ENCODE data around the gene IQGAP1. TPM values are rescaled to one million over a fixed set of nuclear protein-coding genes. Genes with fewer than 3 reads are reported as not detected.

IQGAP1 gene
- total and polyA plus RNA-seq, 2 of the 13 experiments (the other 11 are each of a cell fraction or from before 2014, with no cell fraction given) = 29.5 to 37.9 TPM

DNA sequence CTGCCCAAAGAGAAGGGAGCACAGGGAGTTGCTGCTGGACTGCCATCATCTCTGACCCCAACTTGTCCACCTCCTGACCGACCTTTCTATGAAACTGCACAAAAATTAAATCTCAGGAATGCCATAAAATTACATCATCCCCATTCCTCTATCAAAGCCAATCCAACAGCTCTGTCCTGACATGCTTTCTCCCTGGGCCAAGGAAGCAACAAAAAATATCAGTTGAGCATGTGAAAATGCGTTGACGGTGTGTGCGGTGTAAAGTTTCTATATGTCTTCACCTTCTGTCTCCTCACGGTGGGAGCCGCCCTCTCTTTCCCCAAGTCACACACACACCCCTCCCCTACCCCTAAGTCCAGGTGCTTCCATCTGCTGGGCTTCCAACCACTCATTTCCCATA lies 39.6 kb upstream of the IQGAP1 start:
- CTCF ChIA-PET (ENCODE audit: low intra/inter-chr PET ratio, low total read pairs) = no interaction called here
- in situ Hi-C loops (cut with HindIII; ENCODE audit: extremely low pct_ligation_motif_present, low pct_unique_long_range_greater_than_20kb) = no loop called here
- H3K79me2 ChIP-seq (ENCODE audit: insufficient read depth, low read length) = no peaks in the 10 kb centered on the region

More for the DNA sequence above, 39.6 kb upstream of the IQGAP1 start:
- BruUV-seq (replicated peaks) = no TSS peak
- Histone ChIP-seq H3K4me1 (ENCODE audit: insufficient read depth, low read length) (0 out of 2 replicates have a peak, but pooled peaks cover 6% of the 10 kb centered on the region), H3K36me3 (replicated peaks in 1 of 2; ENCODE audit: control insufficient read depth in 1 of 2, insufficient read depth in 2 of 2, low read length in 2 of 2) (no peaks in the 10 kb centered on the region), H3K27me3 (ENCODE audit: control insufficient read depth in 1 of 2, insufficient read depth in 2 of 2, low read length in 2 of 2) (peaks cover 1 to 14% of the 10 kb centered on the region in 2 experiments; a peak in 2 of 5 replicates), H3K4me2 (ENCODE audit: low read depth, low read length) (no peak overlapping the region), H3K27ac (ENCODE audit: extremely low read length, insufficient read depth, low read length) (no peak overlapping the region), H3K9me3 (ENCODE audit: low read length) (no peaks in the 10 kb centered on the region), H3K4me3 (replicated peaks in 1 of 3; ENCODE audit: insufficient read depth in 1 of 3, low read depth in 2 of 3, low read length in 3 of 3) (no peak overlapping the region), H3K9ac (ENCODE audit: insufficient read depth, low read depth, low read length) (no peak overlapping the region), H4K20me1 (ENCODE audit: insufficient read depth, low read length) (no peaks in the 10 kb centered on the region), H2AFZ (ENCODE audit: low read length) (no peak overlapping the region)
- FAIRE-seq (no peak), ATAC-seq (no peak), DNase-seq (ENCODE audit: low spot score) (no peak)
- intact Hi-C loops (cut with micrococcal nuclease; ENCODE audit: unreplicated experiment) = no loop called here
- WGBS (ENCODE audit: low lambda C conversion rate) = 31% methylated on average over 6 of the region's 6 CpGs
- POLR2A ChIA-PET = no interaction called here
- TF ChIP-seq ZGPAT (CRISPR knock-in tag; IDR thresholded peaks at IDR 0.05) (no peak), SRSF9 (IDR thresholded peaks at IDR 0.05; ENCODE audit: borderline replicate concordance, insufficient read depth, low read depth, low read length, poor library complexity, severe bottlenecking) (no peak), STAT5B (CRISPR knock-in tag; IDR thresholded peaks at IDR 0.05) (no peak), KDM4B (CRISPR knock-in tag; IDR thresholded peaks at IDR 0.05) (no peak), ATRX (CRISPR knock-in tag; IDR thresholded peaks at IDR 0.05; ENCODE audit: borderline replicate concordance) (no peak), ZNF281 (CRISPR knock-in tag; IDR thresholded peaks at IDR 0.05; ENCODE audit: borderline replicate concordance) (no peak), MED13 (CRISPR knock-in tag; IDR thresholded peaks at IDR 0.05) (no peak), MAFK (conservative IDR thresholded peaks at IDR 0.05 in 1 of 2, IDR thresholded peaks at IDR 0.05 in 1 of 2; ENCODE audit: low read length in 2 of 2) (no peak), ETV5 (CRISPR knock-in tag; IDR thresholded peaks at IDR 0.05; ENCODE audit: borderline replicate concordance) (no peak), FOSL1 (CRISPR knock-in tag; IDR thresholded peaks at IDR 0.05; ENCODE audit: borderline replicate concordance) (no peak), NR2F1 (CRISPR knock-in tag; IDR thresholded peaks at IDR 0.05) (no peak), MBNL3 (CRISPR knock-in tag; conservative IDR thresholded peaks at IDR 0.05) (no peak), GATAD1 (CRISPR knock-in tag; IDR thresholded peaks at IDR 0.05) (no peak), MXI1 (IDR thresholded peaks at IDR 0.05; ENCODE audit: borderline replicate concordance, low read depth, low read length) (no peak)
- TF ChIP-seq, protein P1, sequence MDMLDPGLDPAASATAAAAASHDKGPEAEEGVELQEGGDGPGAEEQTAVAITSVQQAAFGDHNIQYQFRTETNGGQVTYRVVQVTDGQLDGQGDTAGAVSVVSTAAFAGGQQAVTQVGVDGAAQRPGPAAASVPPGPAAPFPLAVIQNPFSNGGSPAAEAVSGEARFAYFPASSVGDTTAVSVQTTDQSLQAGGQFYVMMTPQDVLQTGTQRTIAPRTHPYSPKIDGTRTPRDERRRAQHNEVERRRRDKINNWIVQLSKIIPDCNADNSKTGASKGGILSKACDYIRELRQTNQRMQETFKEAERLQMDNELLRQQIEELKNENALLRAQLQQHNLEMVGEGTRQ (IDR thresholded peaks at IDR 0.05; ENCODE audit: low read depth, low read length) = no peak
- TF ChIP-seq, protein P1 (CRISPR knock-in tag; IDR thresholded peaks at IDR 0.05; ENCODE audit: borderline replicate concordance) = no peak

All from HepG2 (cell line).